Esophagus squamous epithelium (tissue), 5 donors: ENCODE results near the gene ENO4. TPM values are rescaled to one million over a fixed set of nuclear protein-coding genes. Genes with fewer than 3 reads are reported as not detected.

Experiments used
- DNase-seq: peaks from one replicate; lab custom pipeline; 2025; lab: John Stamatoyannopoulos, UW
- H3K27ac ChIP-seq, 4 donors: fragments of 200-600 bp; sonication (generic); one replicate each; pipeline ENCODE4 v1.5.1; 2016 to 2019; ENCODE audit warnings: mild to moderate bottlenecking in 1 of 4
- H3K27me3 ChIP-seq, 4 donors: fragments of 200-600 bp; sonication (generic); 1 replicate in 3 of 4; 2 replicates in 1 of 4; pipeline versions ENCODE4 v1.5.1 to v1.6.0; 2017 to 2021; ENCODE audit warnings: antibody characterized with exemption in 1 of 4
- H3K36me3 ChIP-seq, 3 donors: fragments of 200-600 bp; sonication (generic); one replicate each; pipeline ENCODE4 v1.5.1; 2016 to 2019
- H3K4me1 ChIP-seq, 3 donors: fragments of 200-600 bp; sonication (generic); one replicate each; pipeline ENCODE4 v1.5.1; 2017 to 2019
- H3K4me3 ChIP-seq, 4 donors: fragments of 200-600 bp; sonication (generic); 1 replicate in 3 of 4; 2 replicates in 1 of 4; pipeline ENCODE4 v1.5.1; 2016 to 2019; ENCODE audit warnings: mild to moderate bottlenecking in 2 of 4, moderate library complexity in 1 of 4
- H3K9me3 ChIP-seq, 3 donors: fragments of 200-600 bp; sonication (generic); one replicate each; pipeline ENCODE4 v1.5.1; 2016 to 2019
- POLR2A ChIP-seq, 4 donors: fragments of 450-650 bp; IDR thresholded peaks; one replicate each; pipeline ENCODE4 v1.6.1; 2017; ENCODE audit warnings: antibody characterized with exemption in 4 of 4, mild to moderate bottlenecking in 4 of 4, moderate library complexity in 3 of 4
- WGBS, 2 donors: methylation state at CpG; one replicate each; pipeline ENCODE4 v1.1.5; 2018; 5-methylcytosine and 5-hydroxymethylcytosine counted together
- intact Hi-C: fragments of 100-400 bp; cut with DNase I; formaldehyde crosslinking; loops from one replicate; pipeline ENCODE4 v1.15.0; 2022
- total RNA-seq, 4 donors: library from RNA; depleted of rRNA; stranded (reverse); fragments of >200 nt; gene quantifications; one replicate each; pipeline ENCODE4 v1.1.0, GENCODE V29; 2016
- TF ChIP-seq, protein P1 (sequence below), 6 experiments: fragments of 450-650 bp in 4 of 6; fragments of 200-600 bp in 2 of 6; sonication (generic) in 2 of 6; IDR thresholded peaks; one replicate each; pipeline ENCODE4 v1.5.1; 2016 to 2019; ENCODE audit warnings: antibody characterized with exemption in 6 of 6, mild to moderate bottlenecking in 4 of 6, moderate library complexity in 4 of 6
- donor health status: DM: yes; HTN: yes; CAD: no.

Gene ENO4
- total RNA-seq, 4 donors from 2014 or later, result 0.19 to 0.64 TPM; not detected in 2

DNA sequence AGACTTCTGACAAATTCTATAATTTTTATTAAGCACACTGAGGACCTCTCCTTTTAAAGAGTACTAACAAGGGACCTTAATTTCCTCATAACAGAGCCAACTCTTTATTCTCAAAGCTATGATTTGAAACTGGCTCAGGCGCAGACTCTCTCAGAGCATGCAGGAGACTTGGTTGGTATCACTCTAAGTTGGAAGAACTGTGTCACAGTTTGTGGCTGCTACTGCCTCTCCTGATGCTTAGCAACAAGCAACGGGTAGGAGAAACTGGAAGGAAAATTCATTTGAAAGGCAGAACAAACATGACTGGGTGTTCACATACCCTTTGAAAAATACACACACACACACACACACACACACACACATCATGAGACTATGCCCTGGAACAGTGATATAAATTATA, 33.3 kb downstream of the ENO4 start:
- H3K9me3 ChIP-seq, result no peaks in the 10 kb centered on the region
- intact Hi-C loops, result no loop called here
- no peak overlapping the region for H3K27ac ChIP-seq
- no peak for DNase-seq
- no peaks in the 10 kb centered on the region for H3K4me1 ChIP-seq
- H3K4me3 ChIP-seq, result no peak overlapping the region
- 73 to 80% methylated on average over 2 of the region's 2 CpGs for WGBS, 2 donors
- TF ChIP-seq, protein P1, sequence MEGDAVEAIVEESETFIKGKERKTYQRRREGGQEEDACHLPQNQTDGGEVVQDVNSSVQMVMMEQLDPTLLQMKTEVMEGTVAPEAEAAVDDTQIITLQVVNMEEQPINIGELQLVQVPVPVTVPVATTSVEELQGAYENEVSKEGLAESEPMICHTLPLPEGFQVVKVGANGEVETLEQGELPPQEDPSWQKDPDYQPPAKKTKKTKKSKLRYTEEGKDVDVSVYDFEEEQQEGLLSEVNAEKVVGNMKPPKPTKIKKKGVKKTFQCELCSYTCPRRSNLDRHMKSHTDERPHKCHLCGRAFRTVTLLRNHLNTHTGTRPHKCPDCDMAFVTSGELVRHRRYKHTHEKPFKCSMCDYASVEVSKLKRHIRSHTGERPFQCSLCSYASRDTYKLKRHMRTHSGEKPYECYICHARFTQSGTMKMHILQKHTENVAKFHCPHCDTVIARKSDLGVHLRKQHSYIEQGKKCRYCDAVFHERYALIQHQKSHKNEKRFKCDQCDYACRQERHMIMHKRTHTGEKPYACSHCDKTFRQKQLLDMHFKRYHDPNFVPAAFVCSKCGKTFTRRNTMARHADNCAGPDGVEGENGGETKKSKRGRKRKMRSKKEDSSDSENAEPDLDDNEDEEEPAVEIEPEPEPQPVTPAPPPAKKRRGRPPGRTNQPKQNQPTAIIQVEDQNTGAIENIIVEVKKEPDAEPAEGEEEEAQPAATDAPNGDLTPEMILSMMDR (IDR thresholded peaks at IDR 0.05), result no peak
- TF ChIP-seq POLR2A (IDR thresholded peaks at IDR 0.05), result no peak
- no peaks in the 10 kb centered on the region for H3K27me3 ChIP-seq
- H3K36me3 ChIP-seq, result no peaks in the 10 kb centered on the region

DNA sequence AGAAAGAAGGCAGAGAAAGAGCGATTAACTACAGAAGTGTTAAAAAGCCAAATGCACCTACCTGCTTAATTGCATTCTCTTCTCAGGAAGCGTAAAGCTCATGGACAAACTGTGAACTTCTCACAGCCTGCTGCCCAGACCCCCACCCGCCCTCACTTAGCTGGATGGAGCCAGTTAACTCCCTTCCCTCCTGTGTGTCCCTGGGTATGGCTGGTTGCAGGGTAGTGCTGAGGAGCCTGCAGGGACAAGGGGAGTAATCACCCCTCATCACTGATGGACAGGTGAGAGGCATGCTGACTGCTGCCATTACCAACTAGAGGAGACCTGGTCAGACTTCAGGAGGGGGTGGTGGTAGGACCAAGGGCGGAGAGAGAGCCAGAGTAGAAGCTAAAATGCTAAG, 37.5 kb downstream of the ENO4 start:
- WGBS, 2 donors, result 87 to 94% methylated on average over 3 to 4 of the region's 4 CpGs

DNA sequence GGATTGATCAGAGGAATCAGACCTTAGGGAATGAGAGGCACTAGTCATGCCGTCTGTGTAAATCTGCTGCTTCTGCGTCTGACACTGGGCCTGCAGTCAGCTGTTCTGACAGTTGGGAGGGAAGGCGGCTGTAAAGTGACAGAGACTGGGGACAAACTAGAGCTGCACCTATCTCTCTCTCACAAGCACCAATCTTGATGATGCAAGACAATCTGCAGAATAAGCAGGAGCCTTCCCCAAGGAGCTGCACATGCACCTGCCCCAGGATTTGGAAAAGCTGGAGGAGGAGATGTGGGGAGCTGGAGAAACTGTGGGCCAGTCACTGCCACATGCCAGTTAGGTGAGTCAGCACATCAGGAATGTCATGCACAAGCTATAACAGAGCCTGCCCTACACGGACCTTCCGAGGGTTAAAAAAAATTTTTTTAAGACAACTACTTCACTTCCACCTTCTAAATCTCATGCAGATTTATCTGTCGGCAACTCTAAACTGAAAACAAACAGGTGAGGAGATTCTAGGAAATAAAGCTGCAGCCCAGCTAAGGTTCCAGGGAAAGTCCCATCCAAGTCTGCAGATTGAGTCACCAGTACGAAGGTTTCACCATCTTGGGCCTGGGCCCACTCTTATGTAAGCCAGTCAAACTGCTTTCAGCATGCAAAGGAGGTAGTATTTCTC, 39.2 kb downstream of the ENO4 start:
- intact Hi-C loops, result no loop called here
- Histone ChIP-seq H3K36me3 (no peaks in the 10 kb centered on the region), H3K4me1 (peaks cover 0 to 17% (median 3%) of the 10 kb centered on the region in 3 donors), H3K27ac (no peak overlapping the region), H3K27me3 (no peaks in the 10 kb centered on the region), H3K4me3 (no peak overlapping the region), H3K9me3 (no peaks in the 10 kb centered on the region)
- no peak for TF ChIP-seq POLR2A (IDR thresholded peaks at IDR 0.05)
- TF ChIP-seq, protein P1 (IDR thresholded peaks at IDR 0.05), result no peak
- no peak for DNase-seq
- WGBS, 2 donors, result 40 to 58% methylated on average over 7 of the region's 7 CpGs

More for the DNA sequence above, 37.5 kb downstream of the ENO4 start:
- peaks cover 0 to 17% (median 3%) of the 10 kb centered on the region in 3 donors for H3K4me1 ChIP-seq
- DNase-seq, result no peak
- TF ChIP-seq, protein P1 (IDR thresholded peaks at IDR 0.05), result no peak
- no peak for TF ChIP-seq POLR2A (IDR thresholded peaks at IDR 0.05)
- no peak overlapping the region for H3K27ac ChIP-seq
- H3K27me3 ChIP-seq, result no peaks in the 10 kb centered on the region
- H3K36me3 ChIP-seq, result no peaks in the 10 kb centered on the region
- intact Hi-C loops, result no loop called here
- H3K9me3 ChIP-seq, result no peaks in the 10 kb centered on the region
- H3K4me3 ChIP-seq, result no peak overlapping the region

DNA sequence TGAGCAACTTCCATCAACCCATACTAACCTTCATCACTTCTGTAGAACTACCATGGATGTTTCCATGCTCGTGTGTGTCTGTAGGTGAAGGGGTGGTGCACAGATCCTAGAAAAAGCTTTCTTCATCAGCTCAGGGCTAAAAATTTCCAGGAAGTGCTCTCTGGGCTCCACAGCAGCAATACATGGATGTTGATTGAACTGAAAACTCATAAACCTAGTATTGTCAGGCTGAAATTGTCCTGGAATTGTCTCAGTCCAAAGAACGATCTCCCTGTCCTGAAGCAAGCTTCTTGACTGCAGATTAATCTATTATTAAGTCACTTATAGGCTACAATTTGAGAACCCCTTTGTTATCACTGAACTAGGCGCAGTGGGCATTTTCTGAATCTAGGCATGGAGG, 39.8 kb downstream of the ENO4 start:
- Histone ChIP-seq H3K27me3 (no peaks in the 10 kb centered on the region), H3K4me3 (no peak overlapping the region), H3K27ac (no peak overlapping the region), H3K36me3 (no peaks in the 10 kb centered on the region), H3K4me1 (peaks cover 0 to 17% (median 3%) of the 10 kb centered on the region in 3 donors), H3K9me3 (no peaks in the 10 kb centered on the region)
- no peak for DNase-seq
- WGBS, 2 donors, result 60 to 67% methylated on average over 3 of the region's 3 CpGs
- intact Hi-C loops, result no loop called here
- no peak for TF ChIP-seq POLR2A (IDR thresholded peaks at IDR 0.05)
- TF ChIP-seq, protein P1 (IDR thresholded peaks at IDR 0.05), result no peak

DNA sequence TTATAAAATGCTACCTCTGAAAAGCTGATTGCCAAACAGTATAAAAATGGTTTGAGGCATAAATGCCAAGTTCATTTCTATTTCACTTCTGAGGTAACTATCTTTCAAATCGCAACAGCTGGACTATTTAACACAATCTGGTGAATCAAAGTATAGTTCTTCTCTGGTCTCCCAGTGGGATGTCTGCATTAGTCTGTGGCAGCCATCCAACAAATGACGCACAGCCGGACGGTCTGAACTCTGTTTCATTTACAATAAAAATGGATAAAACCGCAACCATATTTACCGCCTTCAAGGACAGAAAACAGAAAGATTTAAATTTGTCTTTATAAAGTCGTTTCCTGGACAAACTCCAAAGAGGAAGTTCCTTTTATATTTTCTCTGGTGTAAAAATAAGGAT, 41.9 kb downstream of the ENO4 start:
- Histone ChIP-seq H3K36me3 (no peaks in the 10 kb centered on the region), H3K27me3 (no peaks in the 10 kb centered on the region), H3K27ac (no peak overlapping the region), H3K4me3 (no peak overlapping the region), H3K4me1 (peaks cover 0 to 17% (median 3%) of the 10 kb centered on the region in 3 donors), H3K9me3 (no peaks in the 10 kb centered on the region)
- 26 to 65% methylated on average over 7 of the region's 7 CpGs for WGBS, 2 donors
- TF ChIP-seq, protein P1 (IDR thresholded peaks at IDR 0.05), result no peak
- no peak for TF ChIP-seq POLR2A (IDR thresholded peaks at IDR 0.05)
- intact Hi-C loops, result no loop called here
- no peak for DNase-seq
